Esophagus squamous epithelium (tissue), 4 donors: ENCODE results near the gene RHEBL1.

Source experiments
- POLR2A ChIP-seq, 4 donors: fragments of 450-650 bp; IDR thresholded peaks; one replicate each; pipeline ENCODE4 v1.6.1; 2017; ENCODE audit warnings: antibody characterized with exemption in 4 of 4, mild to moderate bottlenecking in 4 of 4, moderate library complexity in 3 of 4
- TF ChIP-seq, protein P1 (sequence below), 6 experiments: fragments of 450-650 bp in 4 of 6; fragments of 200-600 bp in 2 of 6; sonication (generic) in 2 of 6; IDR thresholded peaks; one replicate each; pipeline ENCODE4 v1.5.1; 2016 to 2019; ENCODE audit warnings: antibody characterized with exemption in 6 of 6, mild to moderate bottlenecking in 4 of 6, moderate library complexity in 4 of 6

GRCh38 chr12:49051777-49052438, 17.9 kb downstream of the RHEBL1 start:
- TF ChIP-seq, protein P1, sequence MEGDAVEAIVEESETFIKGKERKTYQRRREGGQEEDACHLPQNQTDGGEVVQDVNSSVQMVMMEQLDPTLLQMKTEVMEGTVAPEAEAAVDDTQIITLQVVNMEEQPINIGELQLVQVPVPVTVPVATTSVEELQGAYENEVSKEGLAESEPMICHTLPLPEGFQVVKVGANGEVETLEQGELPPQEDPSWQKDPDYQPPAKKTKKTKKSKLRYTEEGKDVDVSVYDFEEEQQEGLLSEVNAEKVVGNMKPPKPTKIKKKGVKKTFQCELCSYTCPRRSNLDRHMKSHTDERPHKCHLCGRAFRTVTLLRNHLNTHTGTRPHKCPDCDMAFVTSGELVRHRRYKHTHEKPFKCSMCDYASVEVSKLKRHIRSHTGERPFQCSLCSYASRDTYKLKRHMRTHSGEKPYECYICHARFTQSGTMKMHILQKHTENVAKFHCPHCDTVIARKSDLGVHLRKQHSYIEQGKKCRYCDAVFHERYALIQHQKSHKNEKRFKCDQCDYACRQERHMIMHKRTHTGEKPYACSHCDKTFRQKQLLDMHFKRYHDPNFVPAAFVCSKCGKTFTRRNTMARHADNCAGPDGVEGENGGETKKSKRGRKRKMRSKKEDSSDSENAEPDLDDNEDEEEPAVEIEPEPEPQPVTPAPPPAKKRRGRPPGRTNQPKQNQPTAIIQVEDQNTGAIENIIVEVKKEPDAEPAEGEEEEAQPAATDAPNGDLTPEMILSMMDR (IDR thresholded peaks at IDR 0.05), result no peak
- TF ChIP-seq POLR2A (IDR thresholded peaks at IDR 0.05), result no peak
